HG03108 (cell line): Measurements from ENCODE around the gene SPIB.
A peak's percentile ranks its signal among the peaks of the same experiment; 100 is the strongest.
"Not testable (repeated sequence)": the region's sequence is repeated elsewhere in the genome, so short reads cannot be mapped to it uniquely, and the experiment has no call there.

ENCODE experiments used
- ATAC-seq: cut with Tn5 transposase; IDR thresholded peaks from one replicate; pipeline ENCODE4 v1.9.1; 2021; ENCODE audit warnings: moderate library complexity; ENCODE audit not compliant: unreplicated experiment

The SPIB gene

DNA sequence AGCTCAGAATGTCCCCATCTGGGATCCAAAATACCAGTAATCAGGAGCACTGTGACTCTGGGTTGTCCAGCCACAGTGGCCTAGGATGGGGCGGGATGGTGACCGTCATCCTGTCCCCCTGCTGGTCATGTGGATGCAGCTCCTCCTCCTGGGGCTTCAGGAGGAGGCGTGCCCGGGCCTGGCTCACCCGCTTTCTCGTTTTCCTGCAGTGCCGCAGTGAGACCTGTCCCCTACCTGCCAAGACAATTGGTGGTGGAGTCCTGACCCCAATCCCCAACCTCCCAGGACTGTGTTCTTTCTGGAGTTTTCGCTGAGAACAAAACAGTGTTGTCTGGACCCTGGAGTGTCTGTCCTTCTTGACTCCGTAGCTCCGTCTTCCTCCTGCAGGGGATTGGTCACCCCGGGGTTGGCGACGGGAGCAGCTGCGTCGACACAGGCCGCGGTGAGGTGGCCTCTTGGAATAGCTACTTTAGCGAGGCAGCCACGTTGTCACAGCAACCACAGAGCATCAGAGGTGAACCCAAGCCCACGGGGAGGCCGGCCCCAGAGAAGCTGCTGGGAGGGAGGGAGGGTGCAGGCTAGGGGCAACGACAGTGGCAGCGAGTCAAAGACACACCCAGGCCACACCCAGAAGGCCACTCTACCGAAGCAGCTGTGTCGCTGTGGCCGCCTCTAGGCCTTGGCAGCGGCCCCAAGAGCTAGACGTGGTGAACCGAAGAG, 47.4 kb downstream of the SPIB start:
- no peak for ATAC-seq

DNA sequence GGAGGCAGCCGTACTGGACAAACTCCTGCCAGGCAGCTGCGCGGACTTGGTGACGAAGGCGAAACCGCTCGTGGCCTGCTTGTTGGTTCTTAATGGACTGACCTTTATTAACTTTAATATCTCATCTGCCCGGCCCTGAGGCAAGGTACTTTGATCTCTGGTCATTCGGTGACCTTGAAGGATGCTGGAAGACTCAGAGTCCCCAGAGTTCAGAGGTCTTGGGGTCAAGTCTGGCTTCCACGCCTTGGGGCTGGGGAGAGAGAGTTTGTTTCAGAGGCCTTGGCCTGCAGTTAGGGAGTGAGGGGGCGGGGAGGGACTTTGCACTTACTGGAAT, 47.9 kb downstream of the SPIB start:
- no peak for ATAC-seq

DNA sequence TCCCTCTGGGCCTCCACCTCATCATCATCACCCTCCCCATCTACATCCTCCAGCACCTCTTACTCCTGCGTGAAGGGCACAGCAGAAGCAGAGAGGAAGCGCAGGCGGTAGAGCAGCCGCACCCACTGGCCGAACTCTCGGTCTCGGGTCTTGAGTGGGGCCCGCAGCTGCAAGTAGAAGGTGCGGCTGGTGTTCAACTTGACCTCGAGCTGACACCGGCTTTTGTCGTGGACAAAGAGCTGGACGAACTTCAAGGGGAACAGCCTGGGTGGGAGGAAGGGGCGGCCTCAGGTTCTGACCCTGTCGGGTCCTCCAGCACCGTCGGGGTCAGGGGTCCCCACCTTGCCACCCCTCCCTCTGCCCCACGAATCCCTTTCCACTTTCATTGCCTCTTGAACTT, 48.8 kb downstream of the SPIB start:
- no peak for ATAC-seq

DNA sequence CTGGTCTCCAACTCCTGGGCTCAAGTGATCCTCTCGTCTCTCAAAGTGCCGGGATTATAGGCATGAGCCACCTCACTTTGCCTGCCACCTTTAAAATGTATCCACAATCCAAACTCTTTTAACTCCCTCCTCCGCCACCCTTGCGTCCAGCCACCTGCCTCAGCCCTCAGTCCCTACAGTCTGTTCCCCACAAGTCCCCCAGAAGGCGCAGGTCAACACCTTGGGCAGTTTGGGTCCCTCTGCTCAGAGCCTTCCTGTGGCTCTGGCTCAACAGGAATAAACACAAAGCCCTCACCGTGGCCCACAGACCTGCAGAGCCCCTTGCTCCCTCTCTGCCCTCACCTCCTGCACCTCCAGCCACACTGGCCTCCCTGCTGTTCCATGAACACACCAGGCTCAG, 50.1 kb downstream of the SPIB start:
- no peak for ATAC-seq

DNA sequence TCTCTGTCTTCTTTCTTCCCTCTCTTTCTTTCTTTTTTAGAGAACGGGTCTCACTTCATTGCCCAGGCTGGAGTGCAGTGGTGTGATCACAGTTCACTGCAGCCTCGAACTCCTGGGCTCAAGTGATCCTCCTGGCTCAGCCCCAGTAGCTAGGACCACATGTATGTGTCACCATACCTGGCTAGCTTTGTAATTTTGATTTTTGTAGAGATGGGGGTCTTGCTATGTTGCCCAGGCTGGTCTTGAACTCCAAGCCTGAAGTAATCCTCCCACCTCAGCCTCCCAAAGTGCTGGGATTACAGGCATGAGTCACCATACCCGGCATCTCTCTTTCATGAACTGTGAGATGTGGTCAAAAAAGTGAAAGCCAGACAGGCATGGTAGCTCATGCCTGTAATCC, 54.6 kb downstream of the SPIB start:
- not testable (repeated sequence) for ATAC-seq

DNA sequence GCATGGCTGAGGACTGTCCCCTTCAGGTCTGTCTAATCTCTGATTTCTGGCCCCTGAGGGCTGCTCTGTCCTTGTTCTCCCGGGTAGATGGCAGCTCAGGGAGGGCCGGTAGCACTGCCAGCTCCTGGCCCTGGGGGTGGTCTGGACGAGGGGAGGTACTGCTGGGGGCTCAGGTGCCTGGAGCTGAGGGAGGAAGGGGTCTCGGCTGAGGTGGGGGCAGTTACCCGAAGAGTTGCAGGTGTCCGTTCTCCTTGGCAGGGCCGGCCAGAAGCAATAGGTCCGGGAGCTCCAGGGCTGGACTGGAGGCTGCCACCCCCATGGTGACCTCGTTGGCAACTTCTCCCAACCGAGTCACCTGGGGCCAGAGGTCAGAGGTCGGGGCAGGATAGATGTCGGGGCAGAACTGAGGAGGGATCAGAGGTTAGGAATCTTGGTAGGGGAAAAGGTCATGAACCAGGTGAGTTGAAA, 56.4 kb downstream of the SPIB start:
- no peak for ATAC-seq

DNA sequence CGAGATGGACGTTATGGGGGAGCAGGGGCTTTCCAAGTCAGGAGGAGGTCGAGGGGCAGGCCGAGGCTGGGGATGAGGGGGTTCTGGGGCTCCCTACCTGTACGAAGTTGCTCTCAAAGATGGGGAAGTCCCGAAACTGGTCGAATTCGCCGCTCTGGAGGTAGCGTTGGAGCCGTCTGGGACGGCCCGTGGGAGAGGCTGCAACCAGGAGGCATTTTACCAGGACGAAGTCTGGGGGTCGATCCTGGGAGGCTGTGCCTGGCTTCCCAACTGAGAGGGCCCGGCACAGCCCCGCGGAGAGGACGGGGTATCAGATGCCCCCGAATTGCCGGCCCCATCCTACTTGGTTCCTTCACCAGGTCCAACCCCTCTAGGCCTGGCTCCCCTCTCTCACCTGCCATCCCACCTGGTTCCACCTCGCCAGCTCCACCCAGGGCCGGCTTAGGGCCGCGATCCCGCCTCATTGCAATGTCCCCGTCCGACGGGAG, 57.0 kb downstream of the SPIB start:
- peak; percentile 10 for ATAC-seq

DNA sequence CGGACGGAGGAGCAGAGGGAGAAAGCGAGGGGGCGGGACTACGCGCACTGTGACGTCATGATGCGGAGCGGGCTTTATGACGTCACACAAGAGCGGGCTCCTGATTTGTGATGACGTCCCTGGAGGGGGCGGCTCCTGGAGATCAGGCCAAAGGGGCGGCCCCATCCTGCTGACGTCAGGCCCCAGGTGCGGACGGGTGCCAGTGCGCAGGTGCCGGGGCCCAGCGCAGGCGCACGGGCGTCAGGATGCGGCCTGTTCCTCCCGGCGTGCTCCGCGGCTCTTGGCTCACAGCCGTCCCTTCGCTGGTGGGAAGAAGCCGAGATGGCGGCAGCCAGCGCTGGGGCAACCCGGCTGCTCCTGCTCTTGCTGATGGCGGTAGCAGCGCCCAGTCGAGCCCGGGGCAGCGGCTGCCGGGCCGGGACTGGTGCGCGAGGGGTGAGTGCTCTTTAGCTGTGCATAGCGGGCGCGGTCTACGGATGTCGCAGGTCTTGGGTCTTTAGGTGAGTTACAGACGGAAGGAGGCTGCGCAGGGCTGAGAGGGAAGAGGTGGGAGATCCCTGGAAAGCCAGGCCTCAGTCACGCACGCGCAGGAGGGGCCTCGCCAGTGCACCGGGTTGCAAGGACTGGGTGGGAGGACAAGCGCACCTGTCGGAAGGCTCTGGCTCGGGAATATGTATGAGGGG, 57.6 kb downstream of the SPIB start, which contains the start of the genes EMC10 and GARIN5A:
Gene EMC10 (plus strand): TSS at position 284 of the 683 bp plus-strand sequence. CDS start 38 bp downstream, at position 322.
Gene GARIN5A (minus strand): TSS at position 625 of the 683 bp plus-strand sequence. CDS start 460 bp downstream, at position 165.
- ATAC-seq = peak; percentile 78

DNA sequence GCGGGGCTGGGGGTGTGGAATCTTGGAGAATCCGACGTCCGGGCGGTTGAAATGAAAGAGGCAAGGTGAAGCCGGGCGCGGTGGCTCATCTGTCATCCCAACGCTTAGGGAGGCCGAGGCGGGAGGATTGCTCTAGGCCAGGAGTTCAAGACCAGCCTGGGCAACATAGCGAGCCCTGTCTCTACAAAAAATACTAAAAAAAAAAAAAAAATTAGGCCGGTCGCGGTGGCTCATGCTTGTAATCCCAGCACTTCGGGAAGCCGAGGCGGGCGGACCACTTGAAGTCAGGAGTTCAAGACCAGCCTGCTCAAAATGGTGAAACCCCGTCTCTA, 58.1 kb downstream of the SPIB start:
- ATAC-seq = no peak

DNA sequence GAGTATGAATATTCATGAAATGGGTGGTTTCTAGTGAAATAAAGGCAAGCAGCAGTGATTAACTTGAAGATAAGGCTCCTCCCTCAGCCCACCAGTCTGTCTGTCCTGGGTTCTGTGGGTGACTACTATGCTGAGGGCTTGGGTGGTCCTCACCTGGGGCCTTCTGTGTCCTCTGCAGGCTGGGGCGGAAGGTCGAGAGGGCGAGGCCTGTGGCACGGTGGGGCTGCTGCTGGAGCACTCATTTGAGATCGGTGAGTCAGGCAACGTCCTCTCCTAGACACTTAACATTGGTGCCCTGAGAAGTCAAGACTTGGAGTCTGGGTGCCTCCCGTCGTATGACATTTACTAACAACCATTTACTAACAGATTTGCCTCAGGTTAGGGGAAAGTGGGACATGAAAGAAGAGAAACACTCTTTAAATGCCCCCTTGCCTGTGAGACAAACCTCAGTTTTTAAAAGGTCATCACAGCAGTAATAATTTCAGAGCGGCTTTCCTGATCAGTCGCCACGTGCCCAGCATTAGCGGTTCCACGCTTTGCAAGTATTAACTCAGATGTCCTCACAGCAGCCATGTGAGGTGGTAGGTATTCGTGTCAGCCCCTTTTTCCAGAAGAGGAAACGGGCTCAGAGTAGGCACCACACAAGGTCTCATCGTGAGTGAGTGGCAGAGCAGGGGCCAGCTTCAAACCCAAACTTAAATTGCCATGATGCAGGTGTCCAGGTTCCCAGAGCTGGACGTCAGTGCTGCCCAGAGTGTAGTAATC, 59.2 kb downstream of the SPIB start:
- ATAC-seq = no peak

DNA sequence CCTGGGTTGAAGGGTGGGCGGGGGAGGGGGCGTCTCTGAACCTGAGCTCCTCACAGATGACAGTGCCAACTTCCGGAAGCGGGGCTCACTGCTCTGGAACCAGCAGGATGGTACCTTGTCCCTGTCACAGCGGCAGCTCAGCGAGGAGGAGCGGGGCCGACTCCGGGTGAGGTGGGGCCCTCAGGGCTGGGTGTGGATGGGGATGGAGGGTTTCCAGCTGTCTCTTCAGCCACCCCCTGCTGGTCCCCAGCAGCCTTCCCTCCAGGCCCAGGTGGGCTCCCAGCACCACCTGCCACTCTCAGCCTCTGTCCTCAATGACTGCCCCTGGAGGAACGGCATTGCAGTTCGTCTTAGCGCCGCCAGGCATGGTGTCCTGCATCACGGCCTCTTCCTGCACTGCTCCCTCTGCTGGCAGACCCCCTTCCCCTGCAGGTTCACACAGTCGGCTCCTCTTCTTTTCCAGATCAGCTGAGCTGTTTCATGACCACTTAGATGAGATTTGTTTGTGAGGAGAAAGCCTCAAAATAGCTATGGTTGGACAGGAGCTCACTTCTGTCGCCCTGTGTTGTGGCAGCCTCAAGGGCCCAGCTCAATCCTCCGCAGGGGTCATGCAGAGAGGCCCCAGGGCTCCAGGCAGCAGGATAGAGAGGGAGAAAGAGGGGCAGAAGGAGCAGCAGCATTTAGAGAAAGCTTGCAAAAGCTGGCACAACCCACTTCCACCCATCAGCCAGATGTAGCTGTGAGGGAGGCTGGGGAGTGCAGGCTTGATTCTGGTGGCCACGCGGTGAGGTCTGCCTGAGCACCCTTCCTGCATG, 60.4 kb downstream of the SPIB start:
- no peak for ATAC-seq

DNA sequence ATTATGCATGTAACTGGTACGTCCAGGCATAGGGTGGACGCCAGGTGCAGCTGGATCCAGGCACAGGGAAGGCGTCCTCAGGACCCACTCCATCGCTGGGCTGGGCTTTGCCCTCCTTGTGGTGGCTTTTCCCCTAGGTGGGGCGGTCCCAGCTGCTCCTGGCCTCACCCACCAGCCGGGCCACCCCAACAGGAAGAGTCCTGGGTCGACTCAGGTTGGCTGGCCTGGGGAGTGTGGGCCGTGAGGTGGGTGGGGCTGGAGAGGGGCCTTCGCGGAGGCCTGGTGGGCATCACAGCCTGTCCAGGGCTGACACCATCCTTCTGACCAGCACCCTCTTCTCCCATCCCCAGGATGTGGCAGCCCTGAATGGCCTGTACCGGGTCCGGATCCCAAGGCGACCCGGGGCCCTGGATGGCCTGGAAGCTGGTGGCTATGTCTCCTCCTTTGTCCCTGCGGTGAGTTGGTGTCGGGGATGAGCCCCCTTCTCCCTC, 61.1 kb downstream of the SPIB start:
- no peak for ATAC-seq

DNA sequence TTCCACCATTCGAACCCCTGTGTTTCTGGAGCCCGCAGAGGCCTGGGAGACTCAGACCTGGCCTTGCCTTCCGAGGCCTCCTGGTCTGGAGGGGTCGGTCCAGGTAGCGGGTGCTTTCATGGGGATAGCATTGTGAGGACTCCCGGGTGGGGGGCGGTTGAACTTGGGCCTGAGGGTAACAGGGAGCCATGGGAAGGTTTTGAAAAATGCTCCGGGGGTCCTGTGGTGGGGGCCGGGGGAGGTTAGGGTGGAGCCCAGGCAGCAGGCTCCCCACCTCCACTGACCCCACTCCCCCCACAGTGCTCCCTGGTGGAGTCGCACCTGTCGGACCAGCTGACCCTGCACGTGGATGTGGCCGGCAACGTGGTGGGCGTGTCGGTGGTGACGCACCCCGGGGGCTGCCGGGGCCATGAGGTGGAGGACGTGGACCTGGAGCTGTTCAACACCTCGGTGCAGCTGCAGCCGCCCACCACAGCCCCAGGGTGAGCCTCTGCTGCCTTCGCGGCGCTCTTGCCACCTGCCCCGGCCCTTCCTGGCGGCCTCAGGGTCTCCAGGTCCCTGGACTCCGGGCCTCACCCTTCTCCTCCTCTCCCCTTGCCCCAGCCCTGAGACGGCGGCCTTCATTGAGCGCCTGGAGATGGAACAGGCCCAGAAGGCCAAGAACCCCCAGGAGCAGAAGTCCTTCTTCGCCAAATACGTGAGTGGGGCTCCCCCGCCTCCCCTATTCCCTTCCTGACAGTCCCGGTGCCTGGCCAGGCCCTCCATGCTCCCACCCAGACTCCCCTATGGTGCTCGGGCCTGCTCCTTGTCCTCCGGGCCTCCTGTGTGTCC, 61.8 kb downstream of the SPIB start:
- ATAC-seq = no peak
